ENCODE results near the gene PPFIBP2.

The PPFIBP2 gene

GRCh38 chr11:7513234-7514098, at the start of gene PPFIBP2:
Gene PPFIBP2, plus strand, starts transcription at chr11:7513999. Its CDS starts 35,477 bp downstream, at chr11:7549476.
- DNase-seq (ENCODE audit: low spot score in 2 of 2) (peak; percentile 86 to 93), ATAC-seq (peak; percentile 94)
- Mint-ChIP-seq H3K36me3 (no peaks in the 10 kb centered on the region), H3K4me3 (peak within 1 kb of the TSS; percentile 80), H3K9me3 (no peaks in the 10 kb centered on the region), H3K4me1 (peaks cover 8% of the 10 kb centered on the region), H3K27ac (peak within 1 kb of the TSS; percentile 85)

GRCh38 chr11:7467652-7468051, 46.1 kb upstream of the PPFIBP2 start:
- H3K36me3 Mint-ChIP-seq: no peaks in the 10 kb centered on the region
- no peaks in the 10 kb centered on the region for H3K4me1 Mint-ChIP-seq
- H3K9me3 Mint-ChIP-seq: no peaks in the 10 kb centered on the region
- H3K27ac Mint-ChIP-seq: no peak overlapping the region
- no peak for DNase-seq (ENCODE audit: low spot score in 2 of 2)
- peak; percentile 86 for ATAC-seq
- no peak overlapping the region for H3K4me3 Mint-ChIP-seq

- DNase-seq (ENCODE audit: low spot score in 2 of 2): no peak
- Mint-ChIP-seq H3K4me3 (no peak overlapping the region), H3K27ac (no peak overlapping the region), H3K9me3 (no peaks in the 10 kb centered on the region), H3K4me1 (no peaks in the 10 kb centered on the region), H3K36me3 (no peaks in the 10 kb centered on the region)
- no peak for ATAC-seq
Measured at GRCh38 chr11:7469351-7469865, 44.4 kb upstream of the PPFIBP2 start.

GRCh38 chr11:7471071-7471470, 42.7 kb upstream of the PPFIBP2 start:
- no peak overlapping the region for H3K27ac Mint-ChIP-seq
- no peaks in the 10 kb centered on the region for H3K36me3 Mint-ChIP-seq
- no peaks in the 10 kb centered on the region for H3K4me1 Mint-ChIP-seq
- no peak overlapping the region for H3K4me3 Mint-ChIP-seq
- ATAC-seq: no peak
- H3K9me3 Mint-ChIP-seq: no peaks in the 10 kb centered on the region
- no peak for DNase-seq (ENCODE audit: low spot score in 2 of 2)

GRCh38 chr11:7473717-7474116, 40.1 kb upstream of the PPFIBP2 start:
- no peaks in the 10 kb centered on the region for H3K9me3 Mint-ChIP-seq

GRCh38 chr11:7480113-7480512, 33.7 kb upstream of the PPFIBP2 start:
- Mint-ChIP-seq H3K9me3 (no peaks in the 10 kb centered on the region), H3K27ac (no peak overlapping the region), H3K36me3 (no peaks in the 10 kb centered on the region), H3K4me3 (no peak overlapping the region), H3K4me1 (no peaks in the 10 kb centered on the region)
- DNase-seq (ENCODE audit: low spot score in 2 of 2) (no peak), ATAC-seq (no peak)

More at GRCh38 chr11:7473717-7474116, 40.1 kb upstream of the PPFIBP2 start:
- H3K4me3 Mint-ChIP-seq: no peak overlapping the region
- H3K4me1 Mint-ChIP-seq: no peaks in the 10 kb centered on the region
- H3K36me3 Mint-ChIP-seq: no peaks in the 10 kb centered on the region
- ATAC-seq (peak; percentile 34), DNase-seq (ENCODE audit: low spot score in 2 of 2) (no peak)
- no peak overlapping the region for H3K27ac Mint-ChIP-seq

- DNase-seq (ENCODE audit: low spot score in 2 of 2): no peak
- no peak overlapping the region for H3K27ac Mint-ChIP-seq
- ATAC-seq: no peak
- no peaks in the 10 kb centered on the region for H3K4me1 Mint-ChIP-seq
- H3K9me3 Mint-ChIP-seq: no peaks in the 10 kb centered on the region
- H3K4me3 Mint-ChIP-seq: no peak overlapping the region
- H3K36me3 Mint-ChIP-seq: no peaks in the 10 kb centered on the region
Measured at GRCh38 chr11:7484131-7484530, 29.7 kb upstream of the PPFIBP2 start.

GRCh38 chr11:7484645-7485044, 29.2 kb upstream of the PPFIBP2 start:
- DNase-seq (ENCODE audit: low spot score in 2 of 2): no peak
- Mint-ChIP-seq H3K36me3 (no peaks in the 10 kb centered on the region), H3K4me3 (no peak overlapping the region), H3K4me1 (no peaks in the 10 kb centered on the region), H3K9me3 (no peaks in the 10 kb centered on the region), H3K27ac (no peak overlapping the region)
- ATAC-seq: no peak

- Mint-ChIP-seq H3K27ac (no peak within 1 kb of the TSS), H3K4me3 (no peak within 1 kb of the TSS), H3K4me1 (no peaks in the 10 kb centered on the region), H3K9me3 (no peaks in the 10 kb centered on the region), H3K36me3 (no peaks in the 10 kb centered on the region)
- DNase-seq (ENCODE audit: low spot score in 2 of 2): no peak
- ATAC-seq: peak; percentile 29
Measured at GRCh38 chr11:7485186-7486097, 28.4 kb upstream of the PPFIBP2 start, which contains the start of gene OLFML1. Gene OLFML1, plus strand, starts transcription at chr11:7485506. Its CDS starts 370 bp downstream, at chr11:7485876.

- Mint-ChIP-seq H3K4me3 (no peak overlapping the region), H3K9me3 (no peaks in the 10 kb centered on the region), H3K4me1 (no peaks in the 10 kb centered on the region), H3K27ac (no peak overlapping the region), H3K36me3 (no peaks in the 10 kb centered on the region)
- no peak for DNase-seq (ENCODE audit: low spot score in 2 of 2)
- no peak for ATAC-seq
Measured at GRCh38 chr11:7486098-7486780, 27.6 kb upstream of the PPFIBP2 start.

GRCh38 chr11:7486781-7487140, 27.0 kb upstream of the PPFIBP2 start:
- Mint-ChIP-seq H3K36me3 (no peaks in the 10 kb centered on the region), H3K27ac (no peak overlapping the region)

GRCh38 chr11:7487360-7487759, 26.4 kb upstream of the PPFIBP2 start:
- Mint-ChIP-seq H3K27ac (no peak overlapping the region), H3K4me3 (no peak overlapping the region), H3K9me3 (no peaks in the 10 kb centered on the region), H3K36me3 (no peaks in the 10 kb centered on the region), H3K4me1 (no peaks in the 10 kb centered on the region)
- no peak for ATAC-seq
- no peak for DNase-seq (ENCODE audit: low spot score in 2 of 2)

More at GRCh38 chr11:7486781-7487140, 27.0 kb upstream of the PPFIBP2 start:
- DNase-seq (ENCODE audit: low spot score in 2 of 2) (no peak), ATAC-seq (no peak)
- H3K4me3 Mint-ChIP-seq: no peak overlapping the region
- H3K9me3 Mint-ChIP-seq: no peaks in the 10 kb centered on the region
- H3K4me1 Mint-ChIP-seq: no peaks in the 10 kb centered on the region

GRCh38 chr11:7488681-7489080, 25.1 kb upstream of the PPFIBP2 start:
- no peak for ATAC-seq
- Mint-ChIP-seq H3K9me3 (no peaks in the 10 kb centered on the region), H3K27ac (no peak overlapping the region), H3K4me3 (no peak overlapping the region), H3K4me1 (no peaks in the 10 kb centered on the region), H3K36me3 (no peaks in the 10 kb centered on the region)
- no peak for DNase-seq (ENCODE audit: low spot score in 2 of 2)

GRCh38 chr11:7489376-7489775, 24.4 kb upstream of the PPFIBP2 start:
- Mint-ChIP-seq H3K27ac (no peak overlapping the region), H3K9me3 (no peaks in the 10 kb centered on the region), H3K4me1 (no peaks in the 10 kb centered on the region), H3K36me3 (no peaks in the 10 kb centered on the region), H3K4me3 (no peak overlapping the region)
- DNase-seq (ENCODE audit: low spot score in 2 of 2) (no peak), ATAC-seq (no peak)

- DNase-seq (ENCODE audit: low spot score in 2 of 2): no peak
- no peaks in the 10 kb centered on the region for H3K9me3 Mint-ChIP-seq
- ATAC-seq: no peak
- no peak overlapping the region for H3K27ac Mint-ChIP-seq
- H3K4me1 Mint-ChIP-seq: no peaks in the 10 kb centered on the region
- no peak overlapping the region for H3K4me3 Mint-ChIP-seq
- H3K36me3 Mint-ChIP-seq: no peaks in the 10 kb centered on the region
Measured at GRCh38 chr11:7490054-7490453, 23.7 kb upstream of the PPFIBP2 start.

Measured in stimulated activated effector memory CD8-positive, alpha-beta T cell treated with anti-CD3 and anti-CD28 coated beads, Interleukin-12 subunit alpha, Interleukin-12 subunit beta, amount 100 ng/mL, for 72 hours (primary cell).